Stimulated activated CD4-positive, alpha-beta T cell treated with anti-CD3 and anti-CD28 coated beads, Interleukin-15, amount 100 ng/mL, for 24 hours (primary cell): ENCODE data around the gene CRY1.
"Not testable (repeated sequence)": the region's sequence is repeated elsewhere in the genome, so short reads cannot be mapped to it uniquely, and the experiment has no call there.

ENCODE experiments used
- DNase-seq: peaks from one replicate; pipeline ENCODE4 v3.0.0-alpha.2; 2020

Gene CRY1

DNA sequence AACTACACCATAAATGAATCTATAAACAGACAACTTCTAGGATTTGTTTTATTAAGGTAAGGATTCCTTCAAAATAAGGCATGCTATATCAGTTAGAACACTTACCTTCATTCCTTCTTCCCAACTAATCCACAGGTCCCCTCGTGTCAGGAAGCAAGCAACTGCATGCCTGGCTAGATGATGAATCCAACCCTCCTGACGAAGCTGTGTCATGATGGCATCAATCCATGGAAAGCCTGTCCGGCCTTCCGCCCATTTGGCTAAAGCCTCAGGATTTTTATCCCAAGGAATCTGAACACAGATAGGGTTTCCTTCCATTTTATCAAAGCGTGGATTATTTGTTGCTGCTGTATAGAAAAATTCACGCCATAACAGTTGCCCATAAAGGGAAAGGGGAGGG lies 93.9 kb downstream of the CRY1 start:
- DNase-seq: no peak

DNA sequence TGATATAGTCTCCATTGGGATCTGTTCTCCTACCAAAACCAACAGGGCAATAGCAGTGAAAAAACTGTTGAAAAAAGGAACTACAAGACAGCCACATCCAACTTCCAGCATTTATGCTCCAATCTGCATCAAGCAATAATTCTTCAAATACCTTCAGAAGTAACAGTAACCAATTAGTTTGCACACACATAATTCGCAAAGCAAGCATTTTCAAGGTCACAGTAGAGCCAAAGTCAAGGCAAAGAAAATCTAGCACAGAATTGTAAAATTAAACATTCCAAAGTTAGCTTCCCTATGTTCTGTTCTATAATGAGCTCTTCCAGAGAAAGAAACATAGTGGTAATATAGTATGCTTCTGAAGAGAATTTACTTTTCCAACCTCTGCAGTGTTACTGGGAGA lies 95.4 kb downstream of the CRY1 start:
- no peak for DNase-seq

DNA sequence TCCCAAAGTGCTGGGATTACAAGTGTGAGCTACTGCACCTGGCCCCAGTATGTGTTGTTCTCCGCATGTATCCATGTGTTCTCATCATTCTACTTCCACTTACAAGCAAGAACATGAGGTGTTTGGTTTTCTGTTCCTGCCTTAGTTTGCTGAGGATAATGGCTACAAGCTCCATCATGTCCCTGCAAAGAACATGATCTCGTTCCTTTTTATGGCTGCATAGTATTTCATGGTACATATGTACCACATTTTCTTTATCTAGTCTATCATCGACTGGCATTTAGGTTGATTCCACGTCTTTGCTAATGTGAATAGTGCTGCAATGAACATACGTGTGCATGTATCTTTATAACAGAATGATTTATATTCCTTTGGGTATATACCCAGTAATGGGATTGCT lies 97.2 kb downstream of the CRY1 start:
- not testable (repeated sequence) for DNase-seq

DNA sequence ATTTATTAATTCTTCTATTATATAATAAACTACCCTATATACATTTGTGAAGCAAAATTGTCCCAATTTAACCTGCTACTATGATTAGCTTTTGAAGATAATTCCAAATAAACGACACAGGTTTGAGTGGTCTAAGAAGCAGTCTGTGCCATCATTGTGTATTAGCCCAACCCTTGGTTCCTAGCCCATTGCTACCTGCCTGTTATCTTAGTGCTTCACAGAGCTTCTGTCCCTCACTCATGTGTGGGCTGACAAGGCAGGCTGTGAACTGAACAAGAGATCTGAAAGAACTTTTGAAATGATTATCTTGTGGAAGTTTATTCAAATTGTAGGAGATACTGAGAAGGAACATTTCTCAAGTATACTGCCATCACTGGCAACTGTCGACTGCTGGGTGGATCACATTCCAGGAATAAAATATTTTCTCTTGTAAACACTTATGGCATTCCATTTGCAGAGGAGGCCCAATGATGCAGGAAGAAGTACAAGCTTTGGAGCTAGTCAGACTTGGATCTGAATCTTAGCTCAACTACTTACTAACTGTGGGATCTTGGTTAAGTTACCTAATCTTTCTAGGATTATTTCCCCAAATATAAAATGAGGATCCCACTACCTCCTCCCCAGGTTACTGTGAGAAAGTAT lies 98.6 kb downstream of the CRY1 start:
- no peak for DNase-seq

DNA sequence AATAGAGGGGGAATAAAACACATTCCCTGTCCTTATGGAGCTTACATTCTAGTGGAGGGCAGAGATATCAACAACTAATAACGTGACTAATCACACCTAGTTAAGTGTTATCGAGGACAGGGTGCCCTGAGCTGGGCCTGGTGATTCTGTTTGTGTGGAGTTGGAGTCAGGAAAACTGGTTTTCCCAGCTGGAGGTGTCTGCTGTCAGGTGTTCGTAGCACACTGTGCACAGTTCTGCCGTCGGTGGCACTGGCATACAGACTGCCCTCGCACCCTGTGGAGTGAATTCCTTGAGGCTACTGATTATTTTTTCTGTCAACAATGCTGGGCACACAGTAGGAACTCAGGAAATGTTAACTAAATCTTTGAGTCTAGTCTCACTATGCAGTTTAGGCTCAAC lies 105.5 kb downstream of the CRY1 start:
- DNase-seq: no peak

DNA sequence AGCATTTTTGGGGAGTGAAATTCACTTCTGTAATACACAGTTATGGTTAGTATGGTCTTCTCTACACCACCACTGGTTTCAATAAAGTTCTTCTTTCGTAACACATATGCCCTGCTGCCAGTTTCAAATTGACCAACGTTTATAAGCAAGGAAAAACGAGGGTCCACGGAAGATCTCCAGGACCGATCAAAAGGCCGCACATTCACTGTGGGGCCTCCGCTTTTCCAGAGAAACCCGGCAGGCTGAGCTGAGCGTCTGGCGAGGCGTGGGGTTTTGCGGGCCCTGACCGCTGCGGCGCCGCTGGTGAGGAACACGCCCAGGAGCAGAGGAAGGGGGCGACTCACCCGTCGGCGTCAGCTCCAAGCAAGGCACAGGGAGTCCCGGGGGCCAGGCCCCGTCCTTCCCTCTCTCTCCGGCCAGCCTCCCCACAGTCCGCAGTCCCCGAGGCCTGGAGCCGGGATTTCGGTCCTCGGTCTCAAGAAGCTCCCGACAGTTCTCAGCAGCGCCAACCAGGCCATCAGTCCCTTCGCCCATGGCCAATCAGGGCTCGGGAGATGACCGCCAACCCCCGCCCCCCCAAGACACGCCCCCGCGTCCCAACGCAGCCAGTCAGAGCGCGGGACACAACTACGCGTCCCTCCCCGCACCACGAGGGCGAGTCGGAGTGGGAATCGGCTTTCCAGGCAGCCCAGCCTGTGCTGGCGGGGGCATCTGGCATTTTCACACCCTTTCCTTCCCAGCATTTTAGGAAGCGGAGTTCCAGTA lies 106.5 kb downstream of the CRY1 start, which contains the start of gene MTERF2:
Gene MTERF2, minus strand, starts transcription at position 522 of the 765 bp plus-strand sequence. CDS start 8,432 bp downstream, outside the sequence.
- peak; percentile 87 for DNase-seq

DNA sequence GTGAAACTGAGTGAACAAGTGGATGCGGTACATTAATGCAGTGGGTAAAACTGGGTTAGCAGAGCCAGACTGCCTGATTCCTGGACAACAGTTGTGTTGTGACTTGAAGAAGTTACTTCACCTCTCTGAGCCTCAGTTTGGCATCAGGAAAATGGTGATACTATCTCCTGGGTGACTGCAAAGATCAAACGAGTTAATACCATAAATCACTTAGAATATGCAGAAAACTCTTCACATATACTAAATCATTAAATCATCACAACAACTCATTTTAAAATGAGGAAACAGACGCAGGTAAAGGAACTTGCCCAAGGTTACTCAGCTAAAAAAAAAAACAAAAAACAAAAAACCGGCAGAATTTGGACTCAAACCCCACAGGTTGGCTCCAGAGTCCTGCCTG lies 107.2 kb downstream of the CRY1 start:
- DNase-seq: no peak

DNA sequence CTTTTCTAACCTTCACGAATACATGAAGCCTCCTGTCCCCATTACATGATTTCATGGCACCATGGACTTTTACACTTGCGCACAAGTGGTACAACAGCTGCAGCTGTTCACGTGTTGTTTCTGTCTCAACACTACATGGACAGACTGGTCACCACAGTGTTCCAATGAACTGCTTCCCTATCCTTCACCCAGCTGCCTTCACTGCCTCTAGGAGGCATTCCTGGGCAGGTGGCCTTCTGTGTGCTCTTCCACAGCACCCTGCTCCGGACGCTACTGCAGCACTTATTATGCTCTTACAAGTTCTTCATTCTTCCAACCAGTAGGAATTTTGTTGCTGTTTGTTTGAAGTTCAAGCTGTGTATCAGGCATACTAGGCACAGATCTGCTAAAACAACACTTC lies 107.9 kb downstream of the CRY1 start:
- no peak for DNase-seq

DNA sequence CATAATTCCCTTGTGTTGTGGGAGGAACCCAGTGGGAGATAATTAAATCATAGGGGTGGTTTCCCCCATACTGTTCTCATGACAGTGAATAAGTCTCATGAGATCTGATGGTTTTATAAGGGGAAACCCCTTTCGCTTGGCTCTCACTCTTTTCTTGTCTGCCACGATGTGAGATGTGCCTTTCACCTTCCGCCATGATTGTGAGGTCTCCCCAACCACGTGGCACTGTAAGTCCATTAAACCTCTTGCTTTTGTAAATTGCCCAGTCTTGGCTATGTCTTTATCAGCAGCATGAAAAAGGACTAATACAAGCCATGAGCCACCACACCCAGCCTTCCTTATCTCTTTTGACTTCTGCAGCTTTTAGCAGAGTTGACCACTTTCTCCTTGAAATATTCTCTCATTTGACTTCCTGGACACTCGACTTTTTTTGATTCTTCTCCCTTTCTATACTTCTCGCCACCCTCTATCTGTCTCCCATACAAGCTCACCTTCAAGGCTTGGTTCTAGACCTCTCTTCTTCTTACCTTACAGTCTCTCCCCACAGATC lies 108.7 kb downstream of the CRY1 start:
- DNase-seq: peak; percentile 16

DNA sequence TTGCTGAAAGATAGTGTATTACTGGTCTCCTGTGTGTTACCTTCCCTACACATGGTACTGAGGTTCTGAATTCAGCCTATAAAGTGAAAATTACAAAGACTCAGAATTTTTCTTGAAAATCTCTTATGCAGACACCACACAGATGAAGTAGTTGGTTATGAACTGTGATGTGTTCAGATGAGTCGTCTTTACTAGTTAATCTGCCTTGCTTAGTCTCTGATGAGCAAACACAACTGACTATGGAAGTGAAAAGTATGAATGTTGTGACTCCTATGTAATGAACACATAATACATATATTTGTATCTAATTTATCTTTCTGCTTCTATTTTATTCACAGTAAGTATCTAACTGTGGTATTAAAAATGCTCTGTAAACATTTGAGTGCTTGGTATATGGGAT lies 111.1 kb downstream of the CRY1 start:
- no peak for DNase-seq

DNA sequence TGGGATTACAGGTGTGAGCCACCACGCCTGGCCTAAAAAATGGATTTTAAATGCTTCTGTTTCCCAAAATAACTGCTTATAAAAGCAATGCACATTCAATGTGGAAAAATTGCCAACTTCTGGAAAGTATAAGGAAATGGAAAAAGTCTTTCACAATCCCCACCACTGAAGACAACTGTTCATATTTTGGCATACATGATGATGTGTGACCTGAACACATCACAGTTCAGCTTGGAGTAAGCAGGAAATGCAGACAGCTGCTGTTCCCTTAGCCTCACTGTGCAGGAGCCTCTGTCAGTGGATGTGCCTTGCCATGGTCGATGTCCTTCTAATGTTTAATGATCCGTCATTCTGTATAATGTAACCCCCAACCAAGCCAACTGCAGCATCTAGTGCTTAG lies 111.6 kb downstream of the CRY1 start:
- no peak for DNase-seq

DNA sequence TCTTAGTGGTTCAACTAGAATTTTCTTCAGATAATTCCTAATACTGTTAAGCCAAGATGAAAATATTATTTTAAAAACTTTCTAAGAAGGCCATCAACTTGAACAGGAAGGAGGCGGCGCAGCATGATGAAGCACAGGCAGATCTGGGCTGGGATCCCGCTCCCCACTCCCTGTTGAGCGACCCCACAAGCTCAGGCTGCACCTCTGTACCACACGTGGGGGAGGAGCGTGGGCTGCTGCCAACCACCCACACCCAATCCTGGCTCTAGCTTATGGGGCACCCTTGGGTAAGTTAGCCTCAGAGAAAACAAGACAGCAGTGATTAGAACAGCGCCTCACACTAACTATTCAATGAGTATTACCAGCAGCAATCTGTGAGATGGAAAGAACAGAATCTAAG lies 112.4 kb downstream of the CRY1 start:
- DNase-seq: no peak

DNA sequence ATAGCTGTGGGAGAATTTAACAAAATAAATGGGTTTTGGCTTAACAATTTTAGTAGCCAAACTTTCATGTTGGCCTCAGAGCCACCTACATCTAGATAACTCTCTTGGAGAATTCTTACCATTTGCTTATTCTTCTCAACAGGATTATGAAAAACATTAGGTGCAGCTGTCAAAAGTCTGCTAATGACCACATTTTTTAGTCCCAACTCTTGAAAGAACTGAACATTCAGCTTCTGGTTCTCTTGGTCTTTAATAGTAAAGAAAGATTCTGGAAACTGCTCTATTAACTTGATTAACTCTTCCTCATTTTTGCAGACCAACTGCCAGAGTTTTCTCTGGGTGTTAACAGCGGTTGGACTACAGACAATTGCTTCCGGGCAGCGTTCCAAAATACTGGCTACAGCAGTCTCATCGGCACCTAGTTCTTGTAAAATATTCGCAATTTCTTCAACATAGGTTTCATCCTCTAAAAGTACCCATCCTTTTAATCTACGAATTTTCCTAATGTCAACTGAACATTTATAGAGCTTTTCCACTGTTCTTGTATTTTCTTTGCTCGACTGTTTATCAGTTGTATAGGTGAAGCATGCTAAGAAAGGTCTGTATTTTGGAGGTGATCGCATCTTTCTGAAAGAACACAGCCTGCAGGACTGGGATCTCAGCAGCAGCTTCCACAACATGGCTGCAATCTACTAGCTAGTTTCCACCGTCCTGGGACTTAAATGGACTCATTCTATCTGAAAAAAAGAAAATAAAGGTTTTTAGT lies 115.1 kb downstream of the CRY1 start:
- DNase-seq: no peak

DNA sequence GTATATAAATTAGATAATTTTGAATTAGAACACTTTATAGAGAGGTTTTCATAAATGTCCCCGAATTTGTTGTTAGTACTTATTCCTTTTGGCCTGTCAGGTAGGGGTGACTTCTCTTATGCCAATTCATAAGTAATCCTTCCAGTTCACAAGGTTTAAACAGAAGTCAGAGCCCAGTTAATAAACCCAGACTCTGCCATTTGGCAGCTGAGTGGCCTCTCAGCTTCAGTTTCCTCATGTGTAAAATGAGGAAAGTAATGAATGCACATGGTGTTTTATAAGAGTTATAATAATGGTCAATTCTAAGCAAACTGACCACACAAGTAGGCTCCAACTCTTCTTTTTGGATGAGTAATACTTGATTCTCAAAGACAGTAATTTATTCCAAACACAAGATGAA lies 116.7 kb downstream of the CRY1 start:
- no peak for DNase-seq

DNA sequence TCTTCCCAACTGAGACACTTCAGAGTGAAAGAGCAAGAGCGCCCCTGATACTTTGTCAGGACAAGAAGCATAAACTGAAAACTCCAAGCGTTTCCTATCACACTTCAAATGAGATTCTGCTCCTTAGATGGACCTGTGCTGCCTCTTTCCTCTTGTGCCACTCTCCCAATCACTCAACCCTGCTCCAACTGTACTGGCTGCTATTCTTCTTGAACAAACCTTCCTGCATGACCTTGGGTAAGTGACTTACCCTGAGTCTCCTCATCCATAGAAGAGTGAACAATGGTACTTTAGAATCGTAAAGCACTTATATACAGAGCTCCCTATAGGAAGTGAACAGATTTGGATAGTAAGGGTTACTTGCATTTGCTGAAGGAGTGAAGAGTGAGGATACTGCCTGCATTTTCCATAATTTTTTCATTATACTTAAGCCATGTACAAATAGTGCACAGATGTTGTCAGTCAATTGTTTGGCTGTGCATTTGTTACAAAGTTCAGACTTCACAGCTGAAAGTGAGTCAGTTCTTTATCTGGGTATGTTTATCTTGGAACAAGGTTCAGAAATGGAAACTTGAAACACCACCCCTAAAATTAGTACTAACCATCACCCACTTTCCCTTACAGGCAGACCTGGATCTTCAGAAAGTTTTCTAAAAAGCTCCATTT lies 117.2 kb downstream of the CRY1 start:
- no peak for DNase-seq

DNA sequence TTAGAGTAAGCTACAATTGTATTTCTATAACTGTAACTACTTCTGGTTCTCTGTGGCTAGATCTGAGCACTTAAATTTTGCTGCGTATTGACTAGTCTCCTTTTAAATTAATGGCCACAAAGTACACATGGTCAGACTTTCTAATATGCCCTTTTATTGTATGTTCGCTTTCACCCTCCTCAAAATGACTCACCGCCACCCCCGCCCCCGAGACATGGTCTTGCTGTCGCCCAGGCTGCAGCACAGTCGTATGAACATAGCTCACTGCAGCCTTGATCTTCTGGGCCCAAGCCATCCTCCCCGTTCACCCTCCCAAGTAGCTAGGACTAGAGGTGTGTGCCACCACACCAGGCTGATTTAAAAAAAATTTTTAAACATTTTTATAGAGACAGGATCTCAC lies 118.3 kb downstream of the CRY1 start:
- DNase-seq: no peak

DNA sequence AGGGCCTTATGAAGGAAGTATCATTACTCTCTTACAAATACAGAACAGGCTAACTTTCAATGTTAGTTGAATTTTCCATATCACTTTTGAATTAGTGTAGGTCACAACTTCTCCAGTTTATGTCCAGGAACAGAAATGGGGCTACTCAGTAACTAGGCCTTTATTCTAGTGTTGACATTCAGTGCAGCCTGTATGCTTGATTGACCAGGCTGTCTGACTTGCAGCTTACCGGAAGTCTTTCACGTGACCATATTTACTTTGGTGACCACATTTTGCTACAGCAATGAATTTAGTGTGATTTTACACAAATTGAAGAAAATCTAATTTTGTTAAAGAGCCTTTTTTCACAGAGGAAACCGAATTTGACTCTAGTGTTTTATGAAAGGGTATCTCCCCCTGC lies 118.8 kb downstream of the CRY1 start:
- no peak for DNase-seq

DNA sequence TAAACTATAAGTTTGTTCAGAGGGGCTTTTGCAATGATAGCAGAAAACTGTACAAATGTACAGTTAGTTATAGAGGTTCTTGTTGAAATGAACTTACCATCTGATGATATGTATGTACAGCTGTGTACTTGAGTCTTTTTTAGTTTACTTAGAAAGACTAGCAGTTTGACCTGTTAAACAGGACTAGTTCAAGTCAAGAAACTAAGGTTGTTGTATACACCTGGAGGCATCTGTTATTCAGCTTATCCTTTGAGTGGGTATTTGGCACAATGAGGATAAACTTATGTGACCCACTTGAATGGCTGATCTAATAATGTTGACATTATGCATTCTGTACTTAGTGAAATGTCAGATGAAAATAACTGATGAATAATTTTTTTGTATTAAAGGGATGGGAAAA lies 119.8 kb downstream of the CRY1 start:
- DNase-seq: no peak

DNA sequence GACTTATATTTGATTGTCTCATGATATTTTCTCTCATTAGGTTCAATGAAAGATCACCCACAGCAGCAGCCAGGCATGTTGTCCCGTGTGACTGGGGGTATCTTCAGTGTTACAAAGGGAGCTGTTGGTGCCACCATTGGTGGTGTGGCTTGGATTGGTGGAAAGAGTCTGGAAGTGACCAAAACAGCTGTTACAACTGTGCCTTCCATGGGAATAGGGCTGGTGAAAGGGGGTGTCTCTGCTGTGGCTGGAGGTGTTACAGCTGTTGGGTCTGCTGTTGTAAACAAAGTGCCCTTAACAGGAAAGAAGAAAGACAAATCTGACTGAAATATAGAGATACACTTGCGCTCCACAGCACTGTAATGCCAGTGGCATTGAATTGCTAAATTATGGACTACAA lies 122.3 kb downstream of the CRY1 start:
- DNase-seq: no peak

DNA sequence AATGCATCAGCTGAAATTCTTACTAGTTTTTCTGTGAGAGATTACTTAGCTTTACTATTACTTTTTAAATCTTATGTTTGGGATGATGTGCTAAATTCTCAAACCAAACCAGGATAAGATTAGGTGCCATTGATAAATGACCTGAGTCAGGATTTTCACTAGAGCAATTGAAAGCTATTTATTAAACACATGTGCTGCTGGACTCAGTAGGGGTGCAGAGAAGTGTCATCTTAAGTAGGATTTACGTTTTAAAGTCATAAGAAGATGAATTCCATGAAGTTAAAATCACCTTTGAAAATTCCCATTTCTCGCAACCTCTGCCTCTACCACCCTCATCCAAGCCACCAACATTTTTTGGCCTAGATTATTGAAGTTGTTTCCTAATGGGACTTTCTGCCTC lies 128.8 kb downstream of the CRY1 start:
- no peak for DNase-seq

DNA sequence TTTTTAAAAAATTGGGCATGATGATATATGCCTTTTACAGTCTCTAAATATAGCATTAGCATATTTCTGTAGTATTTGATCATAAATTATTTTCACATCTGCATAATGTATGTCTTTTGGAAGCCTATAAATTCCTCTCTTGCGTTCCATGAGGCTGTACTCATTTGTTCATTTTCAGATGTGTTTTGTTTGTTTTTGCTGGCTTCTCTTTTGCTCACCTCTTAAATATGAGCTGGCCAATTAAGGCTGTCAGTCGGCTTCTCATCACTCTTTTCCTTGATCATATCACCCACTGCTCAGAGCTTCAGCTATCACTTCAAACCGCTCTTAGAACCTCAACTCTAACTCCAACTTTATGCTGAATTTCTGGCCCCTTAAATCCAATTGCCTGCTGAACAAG lies 131.1 kb downstream of the CRY1 start:
- DNase-seq: no peak

DNA sequence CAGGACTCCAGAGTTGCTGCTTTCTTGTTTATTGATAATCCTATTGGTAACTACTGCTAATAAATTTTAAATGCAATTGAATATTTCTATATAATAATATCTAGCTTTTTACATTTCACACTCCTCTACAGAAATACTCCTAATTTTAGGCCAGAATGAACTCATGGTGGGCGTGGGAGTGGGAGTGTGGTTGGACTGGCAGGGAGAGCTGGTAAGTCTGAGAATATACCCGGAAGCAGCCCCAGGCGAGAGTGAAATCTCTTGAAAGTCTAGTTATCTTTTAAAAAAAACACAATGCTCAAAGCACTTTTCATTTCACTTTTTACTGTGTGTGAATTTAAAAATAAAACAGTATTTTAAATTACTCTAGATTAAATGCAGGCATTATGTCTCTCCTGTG lies 132.9 kb downstream of the CRY1 start:
- DNase-seq: no peak

DNA sequence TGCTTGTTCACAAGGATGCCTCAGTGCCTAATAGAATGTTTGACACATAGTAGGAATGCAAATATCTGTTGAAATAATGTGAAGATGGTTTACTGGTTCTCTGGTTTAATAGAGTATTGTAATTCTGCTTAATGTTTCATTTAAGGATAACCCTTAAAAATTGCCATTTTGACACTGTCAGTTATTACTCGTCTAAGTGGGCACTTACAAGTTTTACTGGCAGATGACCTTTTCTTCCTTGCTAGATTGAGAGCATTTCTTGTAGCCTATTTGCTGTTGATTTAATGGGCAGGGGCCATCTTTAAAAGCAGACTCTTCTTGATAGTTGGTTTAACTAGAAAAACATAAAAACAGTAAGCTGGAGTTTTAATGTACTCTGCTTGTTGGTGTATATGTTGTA lies 135.8 kb downstream of the CRY1 start:
- no peak for DNase-seq
